Gastroesophageal sphincter (tissue), 3 donors: ENCODE measurements around the gene AGBL4.

Experiments used
- CTCF ChIP-seq, 4 experiments: fragments of 200-600 bp in 2 of 4; fragments of 450-650 bp in 2 of 4; sonication (generic) in 1 of 4; IDR thresholded peaks; one replicate each; pipeline ENCODE4 v1.5.1; 2017 to 2019; ENCODE audit warnings: antibody characterized with exemption in 4 of 4, mild to moderate bottlenecking in 2 of 4, moderate library complexity in 2 of 4
- POLR2A ChIP-seq, 2 donors: fragments of 450-650 bp; IDR thresholded peaks; one replicate each; pipeline ENCODE4 v1.6.1; 2017; ENCODE audit warnings: antibody characterized with exemption in 2 of 2, mild to moderate bottlenecking in 2 of 2, moderate library complexity in 1 of 2

- TF ChIP-seq CTCF (IDR thresholded peaks at IDR 0.05) (no peak), POLR2A (IDR thresholded peaks at IDR 0.05) (no peak)
Measured at GRCh38 chr1:48744032-48744431, 1279.7 kb downstream of the AGBL4 start.
